Daoy (cell line): ENCODE measurements around the gene LDLRAD4. TPM values are rescaled to one million over a fixed set of nuclear protein-coding genes. Genes with fewer than 3 reads are reported as not detected.

Experiments
- DNase-seq: peaks from one replicate; pipeline ENCODE4 v3.0.0-alpha.2; 2015; ENCODE audit warnings: low read depth
- total RNA-seq: library from RNA; depleted of rRNA; stranded (reverse); fragments of >200 nt; shearing (Covaris generic); gene quantifications from 2 replicates; pipeline ENCODE4 v1.2.3, GENCODE V29; 2014

The LDLRAD4 gene
- total RNA-seq, 1 experiment from 2014 or later = 8.2 TPM

DNA sequence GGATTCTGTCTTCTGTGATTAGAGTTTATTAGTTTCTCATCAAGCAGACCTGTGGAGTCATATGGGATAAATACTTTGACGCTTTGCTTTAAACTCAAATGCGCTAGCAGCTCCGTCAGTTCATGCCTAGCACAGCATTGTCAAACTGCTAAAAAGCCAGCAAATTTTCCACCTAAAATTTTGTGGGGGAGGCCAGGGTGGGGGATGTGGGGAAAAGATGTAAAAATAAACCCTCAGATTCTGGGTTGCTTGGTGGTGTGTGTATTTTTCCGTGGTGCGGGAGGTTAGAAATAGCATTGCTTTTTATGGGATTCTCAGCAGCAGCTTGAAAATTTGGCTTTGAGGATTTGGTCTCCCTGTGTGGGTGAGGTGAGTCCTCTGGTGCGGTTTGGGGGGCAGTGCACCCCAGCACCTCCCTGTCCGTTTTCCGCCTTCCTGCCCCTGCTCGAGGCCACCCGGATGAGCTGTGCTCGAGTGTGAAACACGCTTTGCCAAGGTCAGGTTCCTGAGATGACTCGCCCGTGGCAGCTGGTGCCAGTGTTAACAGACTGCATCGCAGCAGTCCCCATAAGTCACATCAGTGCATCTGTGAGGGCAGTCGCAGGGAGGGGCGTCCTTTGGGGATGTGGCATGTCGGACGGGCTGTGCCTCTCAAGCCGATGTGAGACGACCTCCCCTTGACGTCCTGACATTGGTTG, 65.9 kb downstream of the LDLRAD4 start:
- no peak for DNase-seq

DNA sequence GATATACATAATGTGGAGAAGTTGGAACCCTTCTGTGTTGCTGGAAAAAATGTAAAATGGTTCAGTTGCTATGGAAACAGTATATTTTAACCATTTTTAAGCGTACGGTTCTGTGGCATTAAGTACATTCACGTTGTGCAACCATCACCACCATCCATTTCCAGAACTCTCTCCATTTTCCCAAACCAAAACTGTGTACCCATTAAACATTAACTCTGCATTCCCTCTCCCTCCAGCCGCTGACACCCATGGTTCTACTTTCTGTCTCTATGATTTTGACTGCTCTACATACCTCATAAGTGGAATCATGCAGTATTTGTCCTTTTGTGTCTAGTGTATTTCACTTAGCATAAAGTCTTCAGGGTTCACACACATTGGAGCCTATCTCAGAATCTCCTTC, 67.3 kb downstream of the LDLRAD4 start:
- no peak for DNase-seq

DNA sequence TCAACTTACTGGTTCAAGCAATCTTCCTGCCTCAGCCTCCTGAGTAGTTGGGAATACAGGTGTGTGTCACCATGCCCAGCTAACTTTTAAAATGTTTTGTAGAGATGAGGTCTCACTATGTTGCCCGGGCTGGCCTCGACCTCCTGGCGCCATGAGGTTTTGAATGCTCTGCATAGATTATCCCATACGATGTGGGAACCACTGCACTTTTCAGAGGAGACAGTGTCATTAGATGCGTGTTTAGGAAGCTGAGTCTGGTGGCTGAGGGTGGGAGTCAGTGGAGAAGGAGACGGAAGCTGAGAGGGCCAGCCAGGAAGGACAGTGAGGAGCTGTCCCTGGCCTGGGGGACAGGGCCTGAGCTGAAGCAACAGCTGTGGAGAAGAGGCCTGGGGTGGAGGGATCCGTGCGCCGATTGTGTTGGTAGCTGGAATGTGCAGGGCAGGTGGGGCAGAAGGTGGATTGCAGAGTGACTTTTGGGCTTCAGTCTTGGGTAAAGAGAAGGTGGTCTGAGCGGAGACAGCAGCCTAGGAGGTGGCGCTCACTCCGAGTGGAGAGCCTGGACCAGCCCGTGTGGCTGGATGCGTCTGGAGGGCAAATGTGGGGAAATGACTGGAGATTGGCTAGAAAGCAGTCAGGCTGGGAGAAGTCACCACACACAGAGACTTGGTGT, 68.0 kb downstream of the LDLRAD4 start:
- no peak for DNase-seq

DNA sequence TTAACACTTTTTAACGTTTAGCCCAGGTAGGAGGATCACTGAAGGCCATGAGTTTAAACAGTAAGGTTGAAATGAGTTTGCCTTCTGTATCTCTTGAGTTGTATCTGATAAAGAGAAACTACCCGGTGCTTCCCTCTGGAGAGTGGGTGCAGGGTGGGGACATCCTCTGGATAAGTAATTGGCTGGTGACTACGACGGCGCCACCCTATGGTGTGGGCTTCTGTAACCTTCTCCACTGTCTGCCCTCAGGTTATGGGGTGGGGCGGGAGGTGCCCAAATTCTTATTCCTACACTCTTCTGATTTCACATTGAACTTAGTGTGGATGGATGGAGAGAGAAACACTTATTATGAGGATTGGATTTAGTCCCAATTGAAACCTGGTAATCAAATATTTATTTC, 68.8 kb downstream of the LDLRAD4 start:
- DNase-seq = no peak

DNA sequence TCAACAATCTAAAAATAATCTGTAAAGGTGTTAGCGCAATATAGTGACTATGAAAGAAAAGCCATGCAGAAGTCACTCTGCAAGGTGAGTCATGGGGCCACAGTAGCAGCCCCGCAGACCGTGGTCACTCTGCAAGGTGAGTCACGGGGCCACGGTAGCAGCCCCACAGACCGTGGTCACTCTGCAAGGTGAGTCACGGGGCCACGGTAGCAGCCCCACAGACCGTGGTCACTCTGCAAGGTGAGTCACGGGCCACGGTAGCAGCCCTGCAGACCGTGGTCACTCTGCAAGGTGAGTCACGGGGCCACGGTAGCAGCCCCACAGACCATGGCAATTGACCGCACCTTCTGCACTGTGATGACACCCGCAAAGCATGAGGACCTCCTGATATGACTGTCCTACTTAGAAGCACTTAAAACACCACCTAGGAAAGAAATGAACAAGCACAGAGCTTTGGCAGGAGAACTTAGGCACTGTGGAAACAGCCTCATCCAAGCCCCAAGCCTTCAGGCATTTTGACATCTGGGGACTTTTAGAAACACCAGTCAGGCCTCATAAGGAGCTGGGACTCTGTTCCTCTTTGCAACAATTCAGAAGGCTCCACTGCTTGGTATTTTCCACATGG, 70.1 kb downstream of the LDLRAD4 start:
- DNase-seq = no peak

DNA sequence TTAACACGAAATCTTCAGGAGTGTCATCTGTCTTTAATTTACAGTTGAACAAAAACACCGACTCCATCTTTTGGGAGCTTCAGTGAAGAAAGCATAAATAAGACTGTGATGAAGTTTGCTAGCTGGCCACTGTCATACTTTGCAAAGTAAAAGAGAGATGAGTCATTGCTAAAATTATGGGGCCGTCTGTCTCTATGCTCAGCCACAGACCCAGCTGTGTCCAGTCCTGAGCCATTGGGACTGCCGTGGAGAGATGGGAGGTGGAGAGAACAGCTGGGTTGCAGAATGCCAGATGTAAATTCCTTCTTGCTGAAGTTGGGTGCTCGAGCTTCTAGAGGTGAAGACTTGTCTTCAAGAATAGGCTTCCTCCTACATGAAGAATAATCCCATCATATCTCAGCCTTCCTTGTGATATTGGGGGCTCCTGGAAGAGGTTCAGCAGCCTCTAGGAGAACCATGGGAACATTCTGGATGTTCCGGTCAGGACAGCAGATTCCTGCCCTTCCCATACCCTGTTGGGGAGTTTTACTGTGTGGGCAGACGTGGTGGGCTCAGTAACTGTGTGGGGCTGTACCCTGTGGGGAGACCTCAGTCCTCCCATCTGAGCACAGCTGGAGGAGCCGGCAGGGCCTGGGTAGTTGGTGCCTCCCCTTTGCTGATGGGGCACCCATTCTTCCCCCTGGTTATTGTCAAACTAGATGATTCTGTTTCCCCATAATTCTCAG, 71.1 kb downstream of the LDLRAD4 start:
- DNase-seq = no peak

DNA sequence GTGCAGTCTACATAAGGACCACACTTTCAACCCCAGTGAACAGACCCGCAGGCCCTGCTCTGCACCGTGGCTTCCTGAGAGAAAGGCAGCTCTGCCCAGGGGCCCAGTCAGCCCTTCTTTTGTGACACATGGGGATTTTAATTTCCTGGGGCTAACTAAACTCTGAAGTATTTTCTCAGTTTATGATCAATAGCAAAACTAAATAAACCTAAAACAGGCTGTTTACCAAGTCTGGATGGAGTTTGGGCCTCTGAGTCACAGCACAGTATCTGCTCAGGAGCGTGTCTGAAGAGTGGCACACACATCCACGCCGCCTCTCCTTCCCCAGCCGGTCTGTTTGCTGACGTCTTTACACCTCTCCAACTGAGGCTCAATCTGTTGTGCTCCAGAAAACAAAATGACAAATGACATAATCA, 72.3 kb downstream of the LDLRAD4 start:
- DNase-seq = no peak

DNA sequence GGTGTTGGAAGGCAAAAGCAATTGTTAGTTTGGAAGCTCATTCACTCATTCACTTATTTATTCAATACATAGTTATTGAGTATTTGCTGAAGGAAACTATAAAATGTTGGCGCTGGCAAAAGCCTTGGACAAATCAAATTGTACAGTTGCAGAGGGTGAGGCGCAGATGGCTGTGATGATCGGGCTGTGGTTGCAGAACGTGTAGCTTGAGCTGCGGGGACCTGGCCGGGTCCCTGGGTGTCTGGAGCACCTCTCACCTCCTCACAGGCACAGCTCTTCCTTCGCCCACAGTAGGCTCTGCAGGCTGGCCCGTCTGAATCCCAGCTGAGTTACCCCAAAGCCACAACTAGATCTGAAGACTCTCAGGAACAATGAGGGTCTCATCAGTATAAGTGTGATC, 72.7 kb downstream of the LDLRAD4 start:
- DNase-seq = no peak

DNA sequence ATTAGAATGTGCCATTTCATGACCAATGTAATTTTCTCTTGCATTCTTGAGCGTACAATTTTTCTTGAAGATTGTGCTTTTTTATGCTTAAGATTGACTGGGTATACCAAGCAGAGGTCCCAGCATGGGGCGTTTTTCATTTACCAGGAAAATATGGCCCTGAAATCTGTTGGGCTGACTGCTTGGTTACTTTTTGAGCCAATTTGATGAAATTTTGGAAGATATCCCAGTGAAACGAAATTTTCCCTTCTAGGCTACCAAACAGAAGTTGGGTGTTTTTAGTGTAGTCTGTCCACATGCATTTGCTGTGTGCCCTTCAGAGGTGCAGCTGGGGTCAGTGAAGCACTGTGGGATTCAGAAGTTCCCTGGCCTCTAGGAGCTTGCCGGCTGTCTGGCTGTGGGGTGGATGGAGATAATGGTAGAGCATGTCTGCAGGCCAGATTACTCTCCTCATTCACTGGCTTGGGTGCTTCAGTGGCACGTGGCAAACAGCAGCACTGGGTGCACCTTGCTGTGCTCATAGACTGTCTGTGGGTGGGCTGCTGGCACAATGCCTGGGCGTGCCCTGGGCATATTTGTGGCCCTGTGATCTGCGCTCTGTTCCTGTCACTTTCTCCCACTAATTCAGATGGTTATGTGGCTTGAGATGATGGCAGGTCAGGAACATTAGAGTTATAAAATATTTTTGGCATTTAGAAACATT, 73.3 kb downstream of the LDLRAD4 start:
- DNase-seq = no peak

DNA sequence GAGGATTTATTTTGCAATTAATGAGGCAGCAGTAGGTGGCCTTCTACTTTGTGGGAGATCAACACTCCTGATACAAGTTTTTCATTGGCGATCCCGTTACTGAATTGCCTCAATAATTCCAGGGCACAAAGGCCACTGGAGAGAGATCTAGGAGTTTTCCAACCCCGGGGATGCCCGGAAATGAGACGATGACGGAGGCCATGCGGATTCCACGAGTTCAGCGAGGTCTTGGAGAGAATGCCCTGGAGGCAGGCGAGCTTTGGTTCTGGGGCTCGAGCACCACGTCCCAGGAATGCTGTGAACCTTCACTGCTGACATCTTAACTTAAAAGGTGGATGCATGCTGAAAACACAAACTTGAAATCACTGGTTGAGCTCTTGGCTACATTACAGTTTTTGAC, 74.2 kb downstream of the LDLRAD4 start:
- DNase-seq = no peak

DNA sequence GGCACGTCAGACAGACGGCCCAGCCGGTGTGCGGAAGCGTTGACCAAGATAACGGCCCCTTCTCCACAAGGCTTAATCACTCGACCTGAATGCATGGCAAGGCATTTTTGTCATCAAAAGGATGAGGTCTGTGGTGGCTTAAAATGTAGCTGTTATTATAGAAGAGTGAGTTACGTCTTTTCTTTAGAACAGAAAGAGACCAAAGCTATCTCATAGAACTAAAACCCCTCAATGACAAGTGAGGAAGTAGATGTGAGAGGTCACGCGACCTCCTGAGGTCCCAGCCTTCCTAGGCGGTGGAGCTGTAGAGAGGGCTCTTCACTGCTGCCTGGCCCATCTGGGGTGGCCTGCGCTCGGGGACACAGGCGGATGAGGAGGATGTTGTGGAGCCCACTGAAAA, 75.7 kb downstream of the LDLRAD4 start:
- DNase-seq = no peak

DNA sequence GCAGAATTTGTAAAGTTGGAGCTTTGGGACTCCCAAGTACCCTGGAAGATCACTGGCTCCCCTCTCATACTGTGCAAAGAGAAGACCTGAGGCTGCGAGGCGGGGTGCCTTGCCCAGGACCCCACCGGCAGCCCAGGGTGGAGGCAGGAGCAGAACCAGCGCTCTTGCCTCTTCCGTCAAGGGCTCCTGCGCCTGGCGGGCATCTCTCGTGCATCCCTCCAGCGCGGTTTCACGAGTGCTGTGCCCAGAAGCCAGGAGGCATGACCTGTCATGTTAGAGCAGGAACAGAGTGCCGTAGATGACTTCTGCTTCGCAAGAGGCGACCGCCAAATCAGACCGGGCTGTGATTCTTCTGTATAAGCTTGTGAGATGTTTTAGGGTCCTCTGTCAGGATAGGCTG, 77.3 kb downstream of the LDLRAD4 start:
- no peak for DNase-seq

DNA sequence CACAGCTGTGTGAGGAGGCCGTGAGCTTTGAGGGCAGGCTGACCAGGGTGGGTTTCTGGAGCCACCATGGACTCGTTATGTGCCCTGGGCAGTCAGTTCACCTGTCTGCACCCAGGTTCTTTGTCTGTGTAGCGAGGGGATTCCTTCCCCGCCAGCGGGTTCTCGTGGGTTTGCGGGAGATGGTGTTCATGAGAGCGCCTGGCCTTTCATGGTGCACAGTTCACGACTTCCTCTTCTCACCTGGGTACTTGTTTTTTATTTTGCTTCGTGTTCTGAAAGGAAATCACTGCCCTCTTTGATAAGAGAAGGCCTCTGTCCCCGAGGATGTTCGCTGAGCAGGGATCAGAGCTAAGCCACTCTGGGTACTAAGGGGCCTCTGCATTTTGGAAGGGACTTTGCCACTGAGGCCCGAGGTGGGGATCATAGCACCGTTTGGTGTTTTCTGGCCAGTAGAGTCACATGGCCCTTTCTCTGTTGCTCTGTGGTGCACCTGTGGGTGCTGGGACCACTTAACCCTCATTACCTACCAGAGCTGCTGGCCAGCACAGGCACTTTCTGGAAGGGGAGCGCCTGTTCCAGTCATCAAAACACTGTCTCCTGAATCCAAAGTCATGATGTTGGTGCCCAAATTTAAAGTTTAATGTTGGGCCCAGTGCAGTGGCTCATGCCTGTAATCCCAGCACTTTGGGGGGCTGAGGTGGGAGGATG, 78.5 kb downstream of the LDLRAD4 start:
- no peak for DNase-seq

DNA sequence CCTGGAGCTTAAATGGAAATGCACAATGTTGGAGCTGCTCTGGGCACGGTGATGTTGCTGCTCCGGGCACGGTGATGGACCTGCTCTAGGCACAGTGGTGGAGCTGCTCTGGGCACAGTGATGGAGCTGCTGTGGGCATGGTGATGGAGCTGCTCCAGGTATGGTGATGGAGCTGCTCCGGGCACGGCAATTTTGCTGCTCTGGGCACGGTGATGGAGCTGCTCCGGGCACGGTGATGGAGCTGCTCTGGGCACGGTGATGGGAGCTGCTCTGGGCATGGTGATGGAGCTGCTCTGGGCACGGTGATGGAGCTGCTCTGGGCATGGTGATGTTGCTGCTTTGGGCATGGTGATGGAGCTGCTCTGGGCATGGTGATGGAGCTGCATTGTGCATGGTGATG, 79.7 kb downstream of the LDLRAD4 start:
- DNase-seq = no peak

DNA sequence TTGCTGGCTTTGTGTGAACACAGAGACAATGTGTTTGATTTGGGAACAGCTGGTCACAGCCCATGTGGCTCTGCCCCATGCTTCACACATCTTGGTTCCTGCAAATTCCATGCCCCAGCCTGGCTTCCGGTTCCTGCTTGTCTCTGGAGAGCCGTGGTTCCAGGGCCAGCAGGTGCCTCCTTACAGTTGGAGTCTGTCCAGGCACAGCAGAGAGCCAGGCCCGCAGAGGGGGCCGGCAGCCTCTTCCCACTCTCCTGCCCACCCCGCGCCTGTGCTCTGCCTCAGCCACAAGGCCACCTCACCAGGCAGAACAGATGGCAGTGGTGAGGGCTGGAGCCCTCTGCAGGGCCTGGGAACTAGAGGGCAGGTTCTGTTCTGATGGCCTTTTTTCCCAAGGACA, 81.5 kb downstream of the LDLRAD4 start:
- no peak for DNase-seq

DNA sequence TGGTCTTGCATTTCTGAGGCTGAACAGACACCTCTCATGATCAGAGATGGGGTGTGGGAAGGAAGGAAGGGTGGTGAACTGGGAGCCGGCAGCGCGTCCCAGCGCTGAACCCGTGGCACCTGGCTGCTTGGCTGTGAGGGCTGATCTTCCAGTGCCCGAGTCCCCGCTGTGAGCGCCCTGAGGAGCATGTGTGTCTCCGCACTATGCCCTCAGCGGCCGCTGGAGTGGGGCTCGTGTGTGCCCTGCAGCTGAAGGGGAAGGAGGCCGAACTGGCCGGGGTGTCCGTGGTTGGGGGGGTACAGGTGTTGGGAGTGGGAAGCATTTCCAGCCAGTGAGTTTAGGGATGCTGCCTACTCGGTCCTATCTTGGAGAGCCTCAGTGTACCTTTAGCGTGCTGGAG, 82.2 kb downstream of the LDLRAD4 start:
- DNase-seq = no peak

DNA sequence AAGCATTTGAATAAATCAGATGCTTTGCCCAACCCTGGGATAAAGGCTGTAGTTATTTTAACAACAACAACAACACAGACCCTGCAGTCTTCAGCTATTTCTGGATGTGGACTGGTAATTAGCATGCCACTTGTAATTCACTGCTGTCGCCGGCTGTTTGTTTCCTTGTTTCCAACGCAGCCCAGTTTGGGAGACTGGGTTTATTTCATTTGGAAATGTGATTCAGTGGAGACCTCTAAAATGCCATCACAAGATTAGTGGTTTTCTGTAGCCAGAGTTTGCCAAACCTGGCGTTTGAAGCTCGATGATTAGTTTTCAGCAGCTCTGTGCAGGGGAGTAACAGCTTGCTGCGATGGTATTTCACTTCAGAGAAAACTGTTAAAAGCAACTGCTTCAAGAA, 83.5 kb downstream of the LDLRAD4 start:
- DNase-seq = no peak

DNA sequence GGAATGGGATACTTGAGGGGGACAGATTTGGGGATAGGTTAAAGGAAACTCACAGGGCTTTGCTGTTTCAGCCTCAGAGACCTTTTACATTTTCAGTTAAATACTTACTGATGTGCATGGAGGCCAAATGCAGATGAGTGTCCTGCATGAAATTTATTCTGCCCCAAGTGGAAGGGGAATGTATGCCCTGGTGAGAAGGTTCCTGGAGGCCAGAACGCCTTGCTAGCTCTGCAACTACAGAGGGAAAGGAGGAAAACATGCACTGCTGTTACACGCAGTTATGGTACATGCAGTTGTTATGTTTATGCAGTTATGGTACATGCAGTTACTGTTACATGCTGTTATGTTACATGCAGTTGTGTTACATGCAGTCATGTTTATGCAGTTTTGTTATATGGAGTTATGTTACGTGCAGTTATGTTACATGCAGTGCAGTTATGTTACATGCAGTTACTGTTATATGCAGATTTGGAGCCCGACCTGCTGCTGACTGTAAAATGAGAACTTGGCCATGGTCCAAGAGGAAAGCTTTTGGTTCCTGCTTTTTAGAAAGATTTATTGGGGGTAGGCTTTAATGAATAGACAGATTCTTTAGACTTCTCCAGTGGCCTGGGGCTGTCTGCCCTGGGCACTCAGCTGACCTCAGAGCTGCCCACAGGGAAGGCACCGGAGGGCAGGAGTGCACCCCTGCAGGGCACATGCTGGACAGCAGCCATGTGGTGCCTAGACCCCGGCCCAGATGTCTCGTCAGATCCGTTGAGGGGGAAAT, 84.1 kb downstream of the LDLRAD4 start:
- DNase-seq = no peak

DNA sequence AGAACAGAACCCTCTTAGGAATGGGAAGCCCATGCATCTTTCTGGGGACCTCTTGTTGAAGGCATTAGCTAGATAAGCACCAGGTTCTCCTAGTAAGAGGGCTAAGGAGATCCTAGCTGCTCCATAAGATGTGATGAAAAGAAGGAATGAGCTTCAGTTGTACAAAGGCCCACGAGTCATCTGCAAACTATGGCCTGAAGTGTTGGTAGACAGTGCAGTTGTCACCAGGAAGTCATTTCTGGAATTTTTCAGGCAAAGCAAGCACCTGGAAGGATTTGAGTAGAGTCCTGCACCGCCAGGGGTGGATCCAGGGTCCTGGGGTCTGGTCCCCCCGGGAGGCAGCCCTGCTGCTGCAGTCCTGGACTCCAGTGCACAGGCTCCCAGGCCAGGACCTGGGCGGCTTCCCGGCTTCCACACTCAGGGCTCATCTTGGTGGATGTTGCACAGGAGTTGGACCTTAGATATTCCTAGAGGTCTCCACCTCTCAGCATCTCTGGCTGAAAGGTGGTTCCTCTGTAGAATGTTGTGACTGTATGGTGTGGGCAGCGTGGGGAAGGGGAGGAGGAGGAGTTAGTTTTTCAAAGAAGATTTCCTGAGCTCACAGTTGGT, 85.3 kb downstream of the LDLRAD4 start:
- no peak for DNase-seq

DNA sequence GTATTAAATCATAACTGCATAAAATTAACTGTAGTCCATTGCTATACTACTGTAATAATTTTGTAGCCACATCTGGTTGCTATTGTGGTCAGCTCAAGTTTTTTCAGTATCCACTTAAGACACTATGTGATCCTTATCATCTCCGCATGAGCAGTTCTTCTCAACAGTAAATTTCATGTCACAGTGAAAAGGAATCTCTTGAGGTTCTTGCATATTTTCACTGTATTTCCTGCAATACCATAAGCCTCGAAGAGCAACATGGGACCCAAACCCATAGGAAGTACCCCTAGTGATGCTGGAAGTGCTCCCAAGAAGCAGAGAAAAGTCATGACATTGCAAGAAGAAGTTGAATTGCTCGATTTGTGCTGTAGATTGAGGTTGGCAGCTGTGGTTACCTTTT, 86.7 kb downstream of the LDLRAD4 start:
- no peak for DNase-seq
